Pancreas (tissue), 10 donors: ENCODE measurements around the gene USP14. TPM values are rescaled to one million over a fixed set of nuclear protein-coding genes. Genes with fewer than 3 reads are reported as not detected.

Experiments used
- ATAC-seq, 4 donors: fragments of 200-7000 bp; cut with Tn5 transposase; one replicate each; pipeline versions ENCODE4 v1.8.0 to v1.9.1; 2020; ENCODE audit warnings: mild to moderate bottlenecking in 4 of 4, moderate library complexity in 4 of 4
- DNase-seq, 6 donors: peaks; one replicate each; pipeline ENCODE4 v3.0.0-alpha.2; 2020
- FAIRE-seq: peaks from 2 replicates; lab custom pipeline; 2012; peaks lifted over from hg19 to GRCh38; lab: Jason Lieb, UNC
- H3K27ac ChIP-seq, 4 donors: fragments of 200-600 bp; sonication (generic); 1 replicate in 3 of 4; 2 replicates in 1 of 4; pipeline versions ENCODE4 v1.5.0 to v1.8.0; 2020
- H3K27me3 ChIP-seq, 4 donors: fragments of 200-600 bp; one replicate each; pipeline ENCODE4 v1.8.0; 2021
- H3K36me3 ChIP-seq, 3 donors: fragments of 200-600 bp; sonication (generic) in 1 of 3; one replicate each; pipeline versions ENCODE4 v1.5.0 to v1.8.0; 2020 to 2021
- H3K4me1 ChIP-seq, 3 donors: fragments of 200-600 bp; one replicate each; pipeline ENCODE4 v1.8.0; 2021
- H3K4me3 ChIP-seq, 4 donors: fragments of 200-600 bp; sonication (generic) in 2 of 4; one replicate each; pipeline versions ENCODE4 v1.5.0 to v1.8.0; 2020 to 2021
- H3K9me3 ChIP-seq, 4 donors: fragments of 200-600 bp; one replicate each; pipeline ENCODE4 v1.8.0; 2021
- WGBS, 2 donors: extraction: QIAGEN DNeasy Blood & Tissue Kit; methylation state at CpG; one replicate each; pipeline ENCODE4 v1.1.7; 2013; 5-methylcytosine and 5-hydroxymethylcytosine counted together
- intact Hi-C, 3 donors: fragments of 100-400 bp; cut with DNase I; formaldehyde crosslinking; loops; one replicate each; pipeline versions ENCODE4 v1.11.1 to v1.14.2; 2022
- polyA plus RNA-seq, 2 donors: library from polyadenylated mRNA; stranded (reverse); fragments of 200-250 nt; gene quantifications; one replicate each; pipeline ENCODE4 v1.2.3, GENCODE V29; 2013
- total RNA-seq, 6 donors: library from RNA; stranded (reverse); fragmentation: NEBNext Ultra II Directional in 4 of 6; extraction: Animal tissue kit (Norgen Biotek cat#: 25700) in 4 of 6; gene quantifications; one replicate each; pipeline versions ENCODE4 v1.2.1 to v1.2.4, GENCODE V29; 2021 to 2023
- TF ChIP-seq, protein P1 (sequence below), 4 donors: fragments of 200-600 bp; sonication (generic) in 3 of 4; IDR thresholded peaks; one replicate each; pipeline versions ENCODE4 v1.5.0 to v1.8.0; 2021; ENCODE audit warnings: antibody characterized with exemption in 4 of 4
- donor health status: healthy with polysubstance abuse.
- donor health status: DM: no; HTN: no; CAD: no; lungs with moderate emphysema.
- donor health status: DM: no; HTN: no; CAD: no.
- donor health status: control.
- donor health status: control.
- donor health status: Bipolar disorder and iron deficiency.
- donor health status: DM: yes; HTN: yes; CAD: no.
- donor health status: DM: no; HTN: no; CAD: no.
- donor health status: DM: no; HTN: no; CAD: no.
- donor health status: DM: yes; HTN: yes; CAD: no.

The USP14 gene
- total and polyA plus RNA-seq, 8 donors = 6.8 to 21.4 (median 15.5) TPM

DNA sequence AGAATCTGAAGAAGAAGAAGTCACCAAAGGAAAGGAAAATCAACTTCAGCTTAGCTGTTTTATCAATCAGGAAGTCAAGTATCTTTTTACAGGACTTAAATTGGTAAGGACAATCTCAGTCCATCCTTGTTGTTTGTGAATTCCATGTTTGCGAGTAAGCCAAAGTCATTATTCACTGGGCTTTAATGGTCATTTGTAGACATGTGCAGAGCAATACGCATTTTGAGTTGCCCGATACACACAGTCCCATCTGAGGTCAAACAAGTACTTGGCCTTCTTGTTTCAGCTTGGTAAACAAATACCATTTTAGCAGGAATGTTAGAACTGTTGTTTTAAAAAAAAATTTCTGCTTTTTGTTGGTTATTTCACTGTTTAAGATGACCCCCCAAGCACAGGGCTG, 40.9 kb downstream of the USP14 start:
- Histone ChIP-seq H3K27ac (no peak overlapping the region), H3K27me3 (no peaks in the 10 kb centered on the region), H3K9me3 (no peaks in the 10 kb centered on the region), H3K4me1 (no peaks in the 10 kb centered on the region), H3K4me3 (no peak overlapping the region), H3K36me3 (peaks cover 0 to 32% (median 0%) of the 10 kb centered on the region in 3 donors)
- WGBS, 2 donors = 97 to 98% methylated on average over 3 of the region's 3 CpGs
- ATAC-seq = no peak
- intact Hi-C loops = no loop called here
- no peak for DNase-seq
- TF ChIP-seq, protein P1, sequence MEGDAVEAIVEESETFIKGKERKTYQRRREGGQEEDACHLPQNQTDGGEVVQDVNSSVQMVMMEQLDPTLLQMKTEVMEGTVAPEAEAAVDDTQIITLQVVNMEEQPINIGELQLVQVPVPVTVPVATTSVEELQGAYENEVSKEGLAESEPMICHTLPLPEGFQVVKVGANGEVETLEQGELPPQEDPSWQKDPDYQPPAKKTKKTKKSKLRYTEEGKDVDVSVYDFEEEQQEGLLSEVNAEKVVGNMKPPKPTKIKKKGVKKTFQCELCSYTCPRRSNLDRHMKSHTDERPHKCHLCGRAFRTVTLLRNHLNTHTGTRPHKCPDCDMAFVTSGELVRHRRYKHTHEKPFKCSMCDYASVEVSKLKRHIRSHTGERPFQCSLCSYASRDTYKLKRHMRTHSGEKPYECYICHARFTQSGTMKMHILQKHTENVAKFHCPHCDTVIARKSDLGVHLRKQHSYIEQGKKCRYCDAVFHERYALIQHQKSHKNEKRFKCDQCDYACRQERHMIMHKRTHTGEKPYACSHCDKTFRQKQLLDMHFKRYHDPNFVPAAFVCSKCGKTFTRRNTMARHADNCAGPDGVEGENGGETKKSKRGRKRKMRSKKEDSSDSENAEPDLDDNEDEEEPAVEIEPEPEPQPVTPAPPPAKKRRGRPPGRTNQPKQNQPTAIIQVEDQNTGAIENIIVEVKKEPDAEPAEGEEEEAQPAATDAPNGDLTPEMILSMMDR (IDR thresholded peaks at IDR 0.05) = no peak
- FAIRE-seq = no peak

DNA sequence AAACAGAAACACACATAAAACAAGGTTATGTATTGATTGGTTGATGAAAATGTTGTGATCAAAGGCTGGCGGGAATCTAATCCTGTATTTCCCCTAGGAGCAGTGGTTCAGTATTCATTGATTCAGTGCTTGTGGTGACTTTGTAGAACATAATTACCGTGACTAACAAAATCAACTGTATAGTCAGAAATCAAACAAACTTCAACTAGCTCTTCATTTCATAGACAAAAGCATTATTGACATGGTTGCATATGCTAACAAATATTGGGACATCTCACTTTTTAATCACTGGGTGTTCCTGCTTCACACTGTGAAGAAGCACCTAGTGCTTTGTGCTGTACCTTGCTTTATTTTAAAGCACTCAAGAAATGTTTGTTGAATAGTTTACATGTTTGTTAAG, 41.4 kb downstream of the USP14 start:
- intact Hi-C loops = no loop called here
- H3K27ac ChIP-seq = no peak overlapping the region
- TF ChIP-seq, protein P1 (IDR thresholded peaks at IDR 0.05) = no peak
- DNase-seq = no peak
- no peak overlapping the region for H3K4me3 ChIP-seq
- WGBS, 2 donors = 94 to 97% methylated on average over 2 of the region's 2 CpGs
- H3K36me3 ChIP-seq = peaks cover 0 to 32% (median 0%) of the 10 kb centered on the region in 3 donors
- no peaks in the 10 kb centered on the region for H3K9me3 ChIP-seq
- no peak for ATAC-seq
- H3K27me3 ChIP-seq = no peaks in the 10 kb centered on the region
- FAIRE-seq = no peak
- H3K4me1 ChIP-seq = no peaks in the 10 kb centered on the region

DNA sequence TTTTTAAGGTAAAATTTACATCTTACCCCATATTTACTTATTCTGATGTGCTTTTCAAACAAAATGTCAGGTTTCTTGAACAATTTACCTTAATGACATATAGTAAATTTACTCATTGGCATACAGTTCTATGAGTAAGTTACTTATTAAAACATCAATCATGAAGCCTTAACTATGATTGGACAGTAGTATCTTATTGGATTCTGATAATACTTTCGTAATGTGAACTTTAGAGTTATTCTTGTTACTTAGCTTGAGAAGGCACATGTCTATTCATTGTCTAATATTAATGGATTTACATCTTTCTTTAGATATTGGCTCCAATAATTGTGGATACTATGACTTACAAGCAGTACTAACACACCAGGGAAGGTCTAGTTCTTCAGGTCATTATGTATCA, 51.7 kb downstream of the USP14 start:
- TF ChIP-seq, protein P1 (IDR thresholded peaks at IDR 0.05) = no peak
- ATAC-seq = no peak
- intact Hi-C loops = no loop called here
- no peak for FAIRE-seq
- Histone ChIP-seq H3K36me3 (peaks cover 0 to 50% (median 14%) of the 10 kb centered on the region in 3 donors), H3K4me1 (peaks cover 0 to 5% (median 0%) of the 10 kb centered on the region in 3 donors), H3K9me3 (no peaks in the 10 kb centered on the region), H3K27ac (no peak overlapping the region), H3K4me3 (no peak overlapping the region), H3K27me3 (no peaks in the 10 kb centered on the region)
- DNase-seq = no peak
- WGBS, 2 donors = 21 to 25% methylated on average over 1 of the region's 1 CpG

DNA sequence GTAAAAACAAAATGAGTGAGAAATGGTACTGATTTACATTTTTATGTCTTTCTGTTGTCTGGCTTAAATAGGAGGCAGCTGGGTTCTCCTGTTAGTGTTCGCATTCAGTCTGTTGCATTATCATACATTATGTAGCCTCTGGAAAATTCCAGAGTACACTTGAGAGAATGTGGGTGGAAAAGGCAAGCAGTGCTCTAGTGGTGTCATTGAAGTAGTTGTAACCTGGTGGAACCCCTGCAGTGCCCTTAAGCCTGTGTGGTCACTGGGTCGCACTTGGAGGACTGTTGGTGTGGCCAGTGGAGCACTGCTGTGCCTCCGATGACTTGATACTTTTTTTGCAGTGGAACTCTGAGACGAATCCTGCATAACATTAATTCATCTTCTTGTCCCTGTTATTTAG, 52.4 kb downstream of the USP14 start:
- intact Hi-C loops = no loop called here
- Histone ChIP-seq H3K36me3 (peaks cover 0 to 49% (median 14%) of the 10 kb centered on the region in 3 donors), H3K9me3 (no peaks in the 10 kb centered on the region), H3K27me3 (no peaks in the 10 kb centered on the region), H3K4me1 (peaks cover 0 to 5% (median 0%) of the 10 kb centered on the region in 3 donors), H3K4me3 (no peak overlapping the region), H3K27ac (no peak overlapping the region)
- WGBS, 2 donors = 97% methylated on average over 4 of the region's 4 CpGs
- TF ChIP-seq, protein P1 (IDR thresholded peaks at IDR 0.05) = no peak
- ATAC-seq (no peak), DNase-seq (no peak), FAIRE-seq (no peak)

DNA sequence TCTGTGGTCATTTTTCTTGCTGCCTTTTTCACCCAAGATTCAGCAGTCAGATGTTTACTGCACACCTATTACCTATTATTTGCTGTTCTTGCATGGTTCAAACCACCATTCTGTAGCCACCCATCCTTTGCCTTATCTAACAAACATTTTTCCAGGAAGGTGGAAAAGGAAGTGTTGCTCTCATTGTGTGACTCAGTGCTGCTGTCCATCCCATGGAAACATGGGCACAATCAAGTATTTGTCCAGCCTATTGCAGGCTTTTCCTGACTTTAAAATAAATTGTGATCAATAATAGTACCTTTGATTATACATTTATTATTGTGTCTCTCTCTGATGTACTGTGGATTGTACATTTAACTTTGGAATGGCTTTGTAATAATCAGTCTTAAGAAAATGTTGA, 53.2 kb downstream of the USP14 start:
- H3K4me1 ChIP-seq = peaks cover 0 to 5% (median 0%) of the 10 kb centered on the region in 3 donors
- ATAC-seq (no peak), DNase-seq (no peak), FAIRE-seq (no peak)
- H3K27ac ChIP-seq = no peak overlapping the region
- no peak overlapping the region for H3K4me3 ChIP-seq
- H3K27me3 ChIP-seq = no peaks in the 10 kb centered on the region
- H3K9me3 ChIP-seq = no peaks in the 10 kb centered on the region
- TF ChIP-seq, protein P1 (IDR thresholded peaks at IDR 0.05) = no peak
- H3K36me3 ChIP-seq = peaks cover 0 to 49% (median 14%) of the 10 kb centered on the region in 3 donors
- intact Hi-C loops = no loop called here
